GM19351 (cell line): ENCODE results near the gene BSN.
"Not testable (repeated sequence)": the region's sequence is repeated elsewhere in the genome, so short reads cannot be mapped to it uniquely, and the experiment has no call there.

Experiments used
- ATAC-seq: cut with Tn5 transposase; IDR thresholded peaks from one replicate; pipeline ENCODE4 v1.9.1; 2021; ENCODE audit warnings: mild to moderate bottlenecking, moderate library complexity; ENCODE audit not compliant: unreplicated experiment

The BSN gene

DNA sequence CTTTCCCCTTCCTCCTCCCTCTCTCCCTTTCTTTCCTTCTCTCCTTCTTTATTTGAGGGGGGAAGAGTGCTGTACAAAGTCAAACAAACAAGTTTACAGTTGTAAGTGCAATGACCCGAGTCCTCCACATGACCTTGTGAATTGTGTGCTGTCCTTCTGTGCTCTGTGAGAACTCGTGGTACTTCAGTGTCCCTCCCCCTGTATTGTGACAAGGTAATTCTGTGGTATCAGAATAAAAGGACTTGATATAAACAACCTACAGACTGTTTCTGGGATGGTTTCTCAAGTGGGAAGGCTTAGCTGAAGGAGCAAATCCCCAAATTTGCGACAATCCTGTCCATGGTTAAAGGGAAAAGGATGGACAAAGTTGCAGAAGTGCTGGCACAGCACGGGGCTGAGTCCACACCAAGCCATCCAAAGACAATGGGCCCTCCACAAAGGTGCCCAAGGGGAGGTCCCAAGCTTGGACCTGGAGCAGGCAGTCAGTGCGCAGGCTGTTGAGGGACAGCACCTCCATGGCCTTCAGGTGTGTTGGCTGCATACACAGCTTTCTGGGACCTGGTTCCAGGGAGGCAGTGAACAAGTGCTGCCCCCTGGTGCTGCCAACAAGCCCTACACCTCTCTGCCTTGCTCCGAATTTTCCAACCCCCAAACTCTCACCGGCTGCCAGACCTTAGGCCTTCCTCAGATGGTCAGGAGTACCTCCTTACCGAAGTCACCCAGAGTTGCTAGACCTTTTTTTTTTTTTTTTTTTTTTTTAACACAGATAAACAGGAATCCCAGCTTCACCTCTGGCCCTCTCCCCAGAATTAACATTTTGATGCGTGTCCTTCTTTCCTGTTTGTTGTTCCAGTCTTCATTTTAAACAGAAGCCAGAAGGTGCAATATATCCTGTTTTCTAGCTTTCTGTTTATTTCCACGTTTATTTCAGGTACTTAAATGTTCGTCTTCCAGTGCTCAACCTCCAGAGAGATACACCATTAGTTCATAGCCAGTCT is 117.3 kb downstream of the BSN start:
- ATAC-seq: no peak

DNA sequence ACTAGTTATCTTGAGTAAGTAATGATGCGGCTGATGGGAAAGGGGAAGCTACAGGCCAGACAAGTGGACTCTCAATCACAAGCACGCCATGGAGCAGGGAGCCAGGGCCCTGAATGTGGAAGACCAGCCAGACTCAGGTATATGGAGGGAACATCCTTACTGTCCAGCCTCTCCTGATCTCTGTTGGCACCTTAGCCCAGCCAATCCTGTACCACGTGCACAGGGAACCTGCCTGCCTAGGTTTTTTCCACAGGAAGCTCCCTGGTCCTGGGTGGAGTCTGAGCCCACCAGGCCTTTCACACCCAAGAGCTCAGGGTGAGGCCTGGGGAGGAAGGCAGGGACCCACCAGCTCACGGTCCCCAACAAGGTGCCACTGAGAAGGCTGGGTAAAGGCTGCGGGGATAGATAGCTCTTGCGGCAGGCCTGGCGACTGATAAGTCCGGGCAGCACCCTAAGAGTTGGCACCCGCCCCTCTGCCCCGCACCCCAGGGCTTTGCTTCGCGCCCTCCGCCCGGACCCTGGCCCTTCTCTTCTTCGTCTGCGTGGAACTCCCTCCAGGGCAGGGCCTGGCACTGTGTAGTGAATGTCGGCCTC is 118.9 kb downstream of the BSN start:
- ATAC-seq: no peak

DNA sequence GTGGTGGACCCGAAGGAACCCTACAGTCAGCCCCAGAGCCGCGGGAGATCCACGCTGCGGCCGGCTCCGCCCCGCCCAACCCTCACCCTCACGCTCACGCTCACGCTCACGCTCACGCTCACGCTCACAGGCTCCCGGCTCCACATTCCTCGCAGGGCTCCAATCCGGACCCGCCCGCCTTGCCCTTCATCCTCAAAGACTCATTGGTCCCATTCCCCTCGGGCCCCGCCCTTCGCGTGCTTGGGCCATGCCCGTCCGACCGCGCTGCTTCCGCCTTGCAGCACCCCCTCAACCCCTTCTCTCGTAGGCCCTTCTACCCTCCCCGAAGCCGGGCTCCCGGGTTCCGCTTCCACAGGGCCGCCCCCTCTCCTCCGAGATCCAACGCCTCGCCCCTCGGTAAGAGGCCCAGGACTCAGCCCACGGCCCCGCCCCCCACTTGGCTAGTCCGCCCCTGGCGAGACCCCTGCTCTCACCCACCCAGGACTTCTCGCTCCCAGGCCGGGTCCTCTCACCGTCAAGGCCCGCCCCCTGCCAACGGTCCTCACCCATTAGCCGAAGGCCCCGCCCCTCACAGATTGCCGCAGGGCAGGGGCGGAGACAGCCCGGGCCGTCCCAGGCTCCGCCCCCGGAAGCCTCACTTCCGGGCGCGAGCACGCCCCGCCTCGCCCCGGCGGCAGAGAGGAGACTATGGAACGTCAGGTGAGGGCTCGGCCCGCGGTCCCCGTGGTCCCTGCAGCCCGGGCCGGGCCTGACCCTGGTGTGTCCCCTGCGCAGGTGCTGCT is 119.6 kb downstream of the BSN start, which contains the start of gene APEH:
TSS of gene APEH (plus strand) at position 637 of the 782 bp plus-strand sequence. CDS start at position 688, 51 bp downstream.
- ATAC-seq: peak; percentile 80

DNA sequence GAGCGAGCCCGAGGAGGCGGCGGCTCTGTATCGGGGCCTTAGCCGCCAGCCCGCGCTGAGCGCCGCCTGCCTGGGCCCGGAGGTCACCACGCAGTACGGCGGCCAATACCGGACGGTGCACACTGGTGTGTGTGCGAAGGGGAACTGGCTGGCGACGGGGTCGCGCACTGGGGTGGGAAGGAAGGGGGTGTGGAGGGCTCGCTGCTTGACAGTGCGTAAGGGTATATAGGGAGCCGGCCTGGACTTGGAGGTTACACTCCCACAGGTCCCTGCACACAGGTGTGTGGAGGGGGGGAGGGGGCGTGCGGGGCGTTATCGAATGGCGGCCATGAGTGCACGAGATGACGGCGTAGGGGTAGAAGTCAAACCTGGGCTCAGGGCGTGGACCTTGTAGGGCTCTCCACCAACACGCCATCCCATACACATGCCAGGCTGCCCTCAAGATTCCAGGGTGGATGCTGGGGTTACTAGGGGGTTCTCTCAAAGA is 120.3 kb downstream of the BSN start:
- ATAC-seq: peak; percentile 18

DNA sequence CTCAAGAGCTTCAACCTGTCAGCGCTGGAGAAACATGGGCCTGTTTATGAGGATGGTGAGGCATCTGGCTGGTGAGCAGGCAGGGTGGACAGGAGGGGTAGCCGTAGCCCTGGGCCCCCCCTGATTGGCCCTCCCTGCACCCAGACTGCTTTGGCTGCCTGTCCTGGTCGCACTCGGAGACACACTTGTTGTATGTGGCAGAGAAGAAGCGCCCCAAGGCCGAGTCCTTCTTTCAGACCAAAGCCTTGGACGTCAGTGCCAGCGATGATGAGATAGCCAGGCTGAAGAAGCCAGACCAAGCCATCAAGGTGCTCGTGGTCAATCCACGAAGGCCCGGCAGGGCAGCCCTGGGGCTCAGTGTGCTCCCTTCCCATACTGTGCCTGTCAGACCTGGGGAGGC is 121.6 kb downstream of the BSN start:
- no peak for ATAC-seq

DNA sequence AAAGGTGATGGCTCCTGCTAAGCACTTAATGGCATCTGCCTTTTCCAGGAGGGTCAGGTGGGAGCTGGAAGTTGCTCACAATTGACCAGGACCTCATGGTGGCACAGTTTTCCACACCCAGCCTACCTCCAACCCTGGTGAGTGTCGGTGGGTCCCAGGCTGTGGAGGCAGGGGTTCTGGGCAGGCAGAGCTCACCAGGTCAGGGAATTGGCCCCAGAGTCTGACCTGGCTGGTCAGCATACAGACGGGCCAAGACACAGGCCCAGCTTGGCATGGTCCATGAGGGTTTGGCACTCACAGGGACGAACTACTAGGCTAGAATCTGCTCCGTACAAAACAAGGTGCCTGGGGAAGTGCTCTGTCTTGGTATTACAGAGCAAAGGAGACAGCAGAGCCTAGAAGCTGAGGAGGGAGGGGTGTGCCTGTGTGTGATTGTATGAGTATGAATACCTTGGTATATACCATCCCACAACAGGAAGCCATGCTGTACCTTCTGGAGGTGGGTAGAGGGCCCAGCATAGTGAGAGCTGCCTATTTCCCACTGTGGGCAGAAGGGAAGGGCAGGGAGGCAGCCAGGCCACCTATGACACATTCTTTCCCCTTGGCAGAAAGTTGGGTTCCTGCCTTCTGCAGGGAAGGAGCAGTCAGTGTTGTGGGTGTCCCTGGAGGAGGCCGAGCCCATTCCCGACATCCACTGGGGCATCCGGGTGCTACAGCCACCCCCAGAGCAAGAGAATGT is 126.4 kb downstream of the BSN start:
- no peak for ATAC-seq

- no peak for ATAC-seq
These were observed 126.9 kb downstream of the BSN start for GRCh38 chr3:49681232-49681522.

GRCh38 chr3:49681543-49681942 is 127.3 kb downstream of the BSN start:
- no peak for ATAC-seq

DNA sequence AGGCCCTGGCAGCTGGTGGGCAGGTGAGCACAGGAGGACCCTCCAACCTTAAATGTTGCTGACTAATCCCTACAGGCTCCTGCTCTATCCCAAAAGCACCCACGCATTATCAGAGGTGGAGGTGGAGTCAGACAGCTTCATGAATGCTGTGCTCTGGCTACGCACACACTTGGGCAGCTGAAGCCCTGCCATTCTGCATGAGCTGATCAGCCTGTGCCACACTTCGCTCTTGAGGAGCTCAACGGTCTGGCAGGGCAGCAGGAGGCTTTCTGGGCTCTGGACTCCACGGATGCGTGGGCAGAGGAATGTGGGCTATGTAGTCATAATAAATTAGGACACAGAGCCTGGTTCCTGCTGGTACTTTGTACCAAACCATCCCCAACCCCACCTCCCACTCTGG is 128.9 kb downstream of the BSN start:
- no peak for ATAC-seq

DNA sequence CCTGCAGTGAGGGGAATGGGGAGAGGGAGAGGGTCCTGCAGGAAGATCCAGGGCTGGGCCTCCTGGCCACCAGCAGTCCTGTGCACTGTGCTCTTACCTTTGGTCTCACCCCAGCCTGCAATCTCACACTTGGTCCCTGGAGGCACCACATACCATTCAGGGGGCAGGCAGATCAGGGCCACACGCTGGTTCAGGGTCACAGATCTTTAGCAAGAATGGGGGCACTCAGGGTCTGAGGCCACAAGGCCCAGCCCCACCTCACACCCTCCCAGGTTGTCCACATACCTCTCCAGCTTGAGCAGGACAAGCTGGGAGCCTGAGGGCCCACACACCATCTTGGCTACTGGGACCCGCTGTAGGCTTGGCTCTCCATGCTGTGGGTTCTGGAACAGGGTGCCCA is 130.2 kb downstream of the BSN start:
- not testable (repeated sequence) for ATAC-seq

DNA sequence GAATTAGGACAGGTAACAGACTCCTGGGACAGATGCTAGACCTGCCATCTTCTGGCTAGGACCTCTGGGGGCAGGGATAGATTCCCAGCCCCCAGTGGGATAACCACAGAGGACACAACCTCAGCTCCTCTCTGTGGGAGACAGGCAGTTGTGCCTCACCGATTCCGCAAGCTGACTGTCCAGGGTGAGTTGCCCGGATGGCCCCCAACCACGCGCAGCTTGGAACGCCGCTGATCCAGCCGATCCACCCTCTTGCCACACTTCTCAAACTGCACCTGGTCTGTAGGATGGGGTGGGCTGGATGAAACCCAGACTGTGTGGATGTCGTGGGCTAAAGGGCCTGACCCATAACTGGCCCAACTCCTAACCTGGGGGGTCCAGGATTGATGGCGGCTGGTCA is 130.8 kb downstream of the BSN start:
- not testable (repeated sequence) for ATAC-seq

- ATAC-seq: not testable (repeated sequence)
These were observed 131.6 kb downstream of the BSN start for GRCh38 chr3:49685846-49686245.

GRCh38 chr3:49686346-49686745 is 132.1 kb downstream of the BSN start:
- ATAC-seq: not testable (repeated sequence)

DNA sequence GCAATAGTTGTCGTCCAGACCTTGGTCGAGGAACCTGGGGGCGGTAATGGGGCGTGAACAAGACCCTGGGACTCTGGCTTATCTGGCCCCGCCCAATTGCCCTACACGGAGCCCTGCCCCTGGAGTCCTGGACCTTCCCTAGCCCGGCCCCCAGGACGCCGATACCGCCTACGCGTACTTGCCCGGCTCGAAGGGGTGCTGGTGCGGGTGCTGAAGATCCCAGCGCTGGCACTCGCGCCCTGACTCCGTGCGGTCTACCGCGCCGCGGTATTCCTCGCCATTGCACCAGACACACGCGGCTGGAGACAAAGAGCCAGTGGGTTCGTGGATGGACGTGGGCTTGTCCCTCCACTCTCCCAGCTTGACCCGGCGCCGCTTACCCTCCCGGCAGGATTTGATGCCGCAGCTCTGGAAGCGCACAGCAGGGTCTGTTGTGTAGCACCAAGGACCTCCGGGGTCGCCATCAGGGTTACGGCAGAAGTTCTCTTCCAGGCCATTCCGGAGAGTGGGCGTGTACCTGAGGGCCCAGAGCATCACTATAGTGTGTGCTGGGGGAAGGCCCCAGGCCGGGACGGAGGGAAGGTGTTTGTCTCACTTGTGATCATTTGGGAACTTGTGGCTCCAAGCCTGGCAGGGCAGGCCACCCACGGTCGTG is 132.6 kb downstream of the BSN start:
- not testable (repeated sequence) for ATAC-seq

DNA sequence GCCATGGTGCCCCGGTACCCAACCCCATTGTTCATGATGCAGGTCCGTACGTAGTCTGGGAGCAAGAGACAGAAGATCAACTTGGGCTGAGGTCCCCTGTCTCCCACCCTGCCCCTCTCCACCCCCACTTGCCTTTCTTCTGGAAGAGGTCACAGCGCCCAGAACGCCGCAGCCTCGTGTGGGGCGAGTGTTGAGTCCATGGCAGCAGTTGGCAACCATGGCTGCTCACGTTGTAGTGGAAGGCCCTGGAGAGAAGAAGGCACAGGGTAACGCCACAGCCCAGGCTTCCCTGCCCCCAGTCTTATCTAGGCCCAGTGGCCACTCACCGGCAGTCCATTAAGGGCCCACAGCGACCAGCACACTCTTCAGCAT is 133.1 kb downstream of the BSN start:
- not testable (repeated sequence) for ATAC-seq

DNA sequence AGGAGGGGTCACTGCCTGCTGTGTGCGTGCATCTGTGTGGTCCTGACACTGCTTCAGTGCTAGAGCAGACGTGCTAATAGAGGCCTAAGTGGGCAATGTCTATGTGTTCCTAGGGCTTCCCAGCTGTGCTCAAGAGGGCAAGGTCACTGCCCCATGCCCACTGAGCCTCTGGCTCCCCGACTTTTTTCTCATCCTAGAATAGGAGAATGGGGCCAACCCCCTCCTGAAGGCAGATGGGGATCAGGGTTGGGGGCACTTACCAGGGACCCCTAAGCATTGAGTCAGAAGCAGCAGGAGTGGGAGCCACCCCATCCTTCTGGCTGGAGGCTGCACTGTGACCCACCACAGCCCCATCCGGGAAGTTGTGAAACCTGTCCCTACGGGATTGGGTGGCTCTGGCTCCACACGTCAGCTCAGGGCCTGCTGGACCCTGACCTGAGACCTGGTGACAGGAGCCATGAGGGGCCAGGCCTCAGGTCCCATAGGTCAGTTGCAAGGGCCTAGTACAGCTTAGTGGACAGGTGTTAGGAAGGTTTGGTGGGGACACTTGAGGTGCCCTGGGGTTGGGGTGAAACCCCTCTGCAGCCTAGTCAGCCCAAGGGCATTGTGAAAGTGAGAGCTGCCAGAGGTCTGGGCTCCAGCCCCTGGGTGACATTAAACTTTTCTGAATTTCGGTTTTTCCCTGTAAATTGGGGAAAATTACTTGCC is 134.2 kb downstream of the BSN start:
- peak; percentile 8 for ATAC-seq

GRCh38 chr3:49689046-49689907 is 135.0 kb downstream of the BSN start, which contains the start of the genes MST1 and RNF123:
Gene MST1, minus strand, starts transcription at chr3:49689474. Its CDS starts 783 bp downstream, at chr3:49688691.
Gene RNF123, plus strand, starts transcription at chr3:49689557. Its CDS starts 1,609 bp downstream, at chr3:49691166.
- peak; percentile 60 for ATAC-seq

GRCh38 chr3:49689908-49690624 is 135.8 kb downstream of the BSN start:
- ATAC-seq: not testable (repeated sequence)
